Measurements from ENCODE around the gene EPHB3. TPM values are rescaled to one million over a fixed set of nuclear protein-coding genes. Genes with fewer than 3 reads are reported as not detected.

EPHB3 gene
- total RNA-seq, 4 donors from 2014 or later = 6.0 to 59.4 (median 17.2) TPM

GRCh38 chr3:184590795-184591194, 29.2 kb downstream of the EPHB3 start:
- TF ChIP-seq, protein P1, sequence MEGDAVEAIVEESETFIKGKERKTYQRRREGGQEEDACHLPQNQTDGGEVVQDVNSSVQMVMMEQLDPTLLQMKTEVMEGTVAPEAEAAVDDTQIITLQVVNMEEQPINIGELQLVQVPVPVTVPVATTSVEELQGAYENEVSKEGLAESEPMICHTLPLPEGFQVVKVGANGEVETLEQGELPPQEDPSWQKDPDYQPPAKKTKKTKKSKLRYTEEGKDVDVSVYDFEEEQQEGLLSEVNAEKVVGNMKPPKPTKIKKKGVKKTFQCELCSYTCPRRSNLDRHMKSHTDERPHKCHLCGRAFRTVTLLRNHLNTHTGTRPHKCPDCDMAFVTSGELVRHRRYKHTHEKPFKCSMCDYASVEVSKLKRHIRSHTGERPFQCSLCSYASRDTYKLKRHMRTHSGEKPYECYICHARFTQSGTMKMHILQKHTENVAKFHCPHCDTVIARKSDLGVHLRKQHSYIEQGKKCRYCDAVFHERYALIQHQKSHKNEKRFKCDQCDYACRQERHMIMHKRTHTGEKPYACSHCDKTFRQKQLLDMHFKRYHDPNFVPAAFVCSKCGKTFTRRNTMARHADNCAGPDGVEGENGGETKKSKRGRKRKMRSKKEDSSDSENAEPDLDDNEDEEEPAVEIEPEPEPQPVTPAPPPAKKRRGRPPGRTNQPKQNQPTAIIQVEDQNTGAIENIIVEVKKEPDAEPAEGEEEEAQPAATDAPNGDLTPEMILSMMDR (IDR thresholded peaks at IDR 0.05) = no peak
- TF ChIP-seq POLR2A (IDR thresholded peaks at IDR 0.05) = no peak

DNA sequence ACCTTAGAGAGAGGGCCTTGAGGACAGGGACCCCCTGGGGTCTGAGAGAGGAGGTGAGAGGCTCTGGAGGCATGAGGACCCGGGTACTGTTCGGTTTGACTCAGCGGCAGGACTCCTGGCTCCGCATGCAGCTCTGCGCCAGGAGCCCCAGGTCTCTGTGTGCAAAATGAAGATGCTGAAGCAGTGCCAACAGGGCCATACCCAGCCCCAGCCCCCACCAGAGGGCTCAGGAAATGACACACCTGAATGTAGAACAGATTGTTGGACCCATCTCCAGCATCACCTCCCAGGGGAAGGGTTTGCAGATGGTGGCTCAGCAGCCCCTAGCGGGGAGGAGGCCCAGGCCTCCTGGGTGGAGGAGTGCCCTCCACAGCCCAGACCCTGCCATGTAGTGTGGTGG, 30.2 kb downstream of the EPHB3 start:
- no peak for TF ChIP-seq POLR2A (IDR thresholded peaks at IDR 0.05)
- TF ChIP-seq, protein P1 (IDR thresholded peaks at IDR 0.05) = no peak
- H3K36me3 ChIP-seq = no peaks in the 10 kb centered on the region
- H3K4me1 ChIP-seq = no peaks in the 10 kb centered on the region
- H3K27me3 ChIP-seq = no peaks in the 10 kb centered on the region
- H3K4me3 ChIP-seq = no peak overlapping the region
- no peaks in the 10 kb centered on the region for H3K9me3 ChIP-seq
- no peak overlapping the region for H3K27ac ChIP-seq
- DNase-seq = no peak

More at GRCh38 chr3:184590795-184591194, 29.2 kb downstream of the EPHB3 start:
- no peaks in the 10 kb centered on the region for H3K4me1 ChIP-seq
- H3K9me3 ChIP-seq = no peaks in the 10 kb centered on the region
- no peaks in the 10 kb centered on the region for H3K36me3 ChIP-seq
- H3K27me3 ChIP-seq = no peaks in the 10 kb centered on the region
- no peak overlapping the region for H3K27ac ChIP-seq
- DNase-seq = no peak
- no peak overlapping the region for H3K4me3 ChIP-seq

GRCh38 chr3:184592371-184593219, 31.0 kb downstream of the EPHB3 start:
- H3K27me3 ChIP-seq = no peaks in the 10 kb centered on the region
- H3K36me3 ChIP-seq = no peaks in the 10 kb centered on the region
- H3K27ac ChIP-seq = no peak overlapping the region
- TF ChIP-seq, protein P1 (IDR thresholded peaks at IDR 0.05) = no peak
- TF ChIP-seq POLR2A (IDR thresholded peaks at IDR 0.05) = no peak
- H3K4me1 ChIP-seq = no peaks in the 10 kb centered on the region
- H3K4me3 ChIP-seq = no peak overlapping the region
- no peak for DNase-seq
- H3K9me3 ChIP-seq = no peaks in the 10 kb centered on the region

DNA sequence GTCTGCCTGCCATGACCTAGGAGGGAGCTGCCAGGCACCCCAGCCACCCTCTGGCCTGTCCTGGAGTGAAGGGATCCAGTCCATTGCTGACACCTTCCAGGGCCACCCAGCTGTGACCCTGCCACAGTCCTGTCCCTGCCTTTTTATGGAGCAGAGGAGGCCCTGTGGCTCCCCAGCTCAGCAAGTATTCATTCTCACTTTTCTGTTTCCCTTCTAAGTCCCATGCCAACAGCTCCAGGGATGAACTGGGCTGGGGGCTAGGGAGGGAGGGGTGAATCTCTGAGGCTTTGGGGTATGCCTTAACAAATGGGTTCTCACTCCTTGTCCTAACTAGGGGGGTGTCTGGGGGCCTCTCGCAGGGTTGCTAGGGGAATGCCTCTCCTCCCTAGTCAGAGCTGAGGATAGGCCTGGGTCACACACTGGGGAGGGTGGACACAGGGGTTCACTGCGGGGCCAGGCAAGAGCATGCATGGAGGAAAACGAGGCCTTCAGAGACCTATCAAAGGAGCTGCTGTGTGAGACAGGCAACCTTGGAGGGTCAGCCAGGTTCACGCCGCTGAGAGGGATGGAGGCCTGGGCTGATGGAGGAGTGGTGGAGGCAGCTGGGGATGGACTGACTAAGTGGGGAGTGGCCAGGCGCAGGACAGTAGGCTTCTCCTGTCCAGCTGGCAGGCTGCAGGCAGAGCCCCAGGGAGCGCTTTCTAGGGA, 31.8 kb downstream of the EPHB3 start:
- H3K27ac ChIP-seq = no peak overlapping the region
- H3K4me3 ChIP-seq = no peak overlapping the region
- H3K9me3 ChIP-seq = no peaks in the 10 kb centered on the region
- TF ChIP-seq POLR2A (IDR thresholded peaks at IDR 0.05) = no peak
- TF ChIP-seq, protein P1 (IDR thresholded peaks at IDR 0.05) = no peak
- no peaks in the 10 kb centered on the region for H3K27me3 ChIP-seq
- no peak for DNase-seq
- H3K4me1 ChIP-seq = no peaks in the 10 kb centered on the region
- H3K36me3 ChIP-seq = no peaks in the 10 kb centered on the region

GRCh38 chr3:184593928-184594303, 32.3 kb downstream of the EPHB3 start:
- Histone ChIP-seq H3K4me1 (no peaks in the 10 kb centered on the region), H3K4me3 (no peak overlapping the region), H3K36me3 (no peaks in the 10 kb centered on the region), H3K9me3 (no peaks in the 10 kb centered on the region), H3K27ac (no peak overlapping the region), H3K27me3 (no peaks in the 10 kb centered on the region)
- no peak for TF ChIP-seq POLR2A (IDR thresholded peaks at IDR 0.05)
- TF ChIP-seq, protein P1 (IDR thresholded peaks at IDR 0.05) = no peak
- no peak for DNase-seq
